Neural progenitor cell (in vitro differentiated cells): ENCODE data around the gene CELA3B. TPM values are rescaled to one million over a fixed set of nuclear protein-coding genes. Genes with fewer than 3 reads are reported as not detected.
A peak's percentile ranks its signal among the peaks of the same experiment; 100 is the strongest.
"Not testable (repeated sequence)": the region's sequence is repeated elsewhere in the genome, so short reads cannot be mapped to it uniquely, and the experiment has no call there.

Experiments
- DNase-seq: peaks from one replicate; pipeline ENCODE4 v3.0.0-alpha.2; 2016; ENCODE audit warnings: low spot score
- H2AFZ ChIP-seq: fragments of 200-600 bp; sonication (generic); replicated peaks from 2 replicates; pipeline ENCODE4 v1.6.1; 2016; ENCODE audit warnings: antibody characterized with exemption
- H3F3A ChIP-seq: fragments of 200-600 bp; sonication (generic); 2 replicates; pipeline ENCODE4 v1.6.1; 2016; ENCODE audit warnings: antibody characterized with exemption, low read depth
- H3K27ac ChIP-seq: fragments of 200-600 bp; sonication (generic); 2 replicates; pipeline ENCODE4 v1.5.1; 2016; ENCODE audit warnings: mild to moderate bottlenecking
- H3K27me3 ChIP-seq: fragments of 200-600 bp; sonication (generic); 2 replicates; pipeline ENCODE4 v1.6.1; 2016; ENCODE audit warnings: mild to moderate bottlenecking, moderate library complexity
- H3K36me3 ChIP-seq: fragments of 200-600 bp; sonication (generic); 2 replicates; pipeline ENCODE4 v1.5.1; 2016
- H3K4me1 ChIP-seq: fragments of 200-600 bp; sonication (generic); 2 replicates; pipeline ENCODE4 v1.6.1; 2016; ENCODE audit warnings: mixed run types
- H3K4me2 ChIP-seq: fragments of 200-600 bp; sonication (generic); 2 replicates; pipeline ENCODE4 v1.6.1; 2016
- H3K4me3 ChIP-seq: fragments of 200-600 bp; sonication (generic); 2 replicates; pipeline ENCODE4 v1.5.1; 2016
- H3K79me2 ChIP-seq: fragments of 200-600 bp; sonication (generic); 2 replicates; pipeline ENCODE4 v1.6.1; 2016; ENCODE audit warnings: low read depth
- H3K9ac ChIP-seq: fragments of 200-600 bp; sonication (generic); 2 replicates; pipeline ENCODE4 v1.6.1; 2016
- H3K9me3 ChIP-seq: fragments of 200-600 bp; sonication (generic); 2 replicates; pipeline ENCODE4 v1.5.1; 2016; ENCODE audit warnings: low read depth
- H4K20me1 ChIP-seq: fragments of 200-600 bp; sonication (generic); 2 replicates; pipeline ENCODE4 v1.6.1; 2016; ENCODE audit warnings: low read depth
- H3K27ac Mint-ChIP-seq: 3 replicates; pipeline ENCODE4 v1.8.0; 2021; ENCODE audit warnings: mixed read lengths
- H3K27me3 Mint-ChIP-seq: 2 replicates; pipeline ENCODE4 v1.8.0; 2022; ENCODE audit warnings: low read depth, mild to moderate bottlenecking, inconsistent platforms, moderate library complexity, mixed read lengths; ENCODE audit not compliant: insufficient read depth
- H3K36me3 Mint-ChIP-seq: 3 replicates; pipeline ENCODE4 v1.8.0; 2021; ENCODE audit warnings: mixed read lengths
- H3K4me1 Mint-ChIP-seq: 3 replicates; pipeline ENCODE4 v1.8.0; 2021; ENCODE audit warnings: mixed read lengths
- H3K4me3 Mint-ChIP-seq: 3 replicates; pipeline ENCODE4 v1.8.0; 2021; ENCODE audit warnings: mild to moderate bottlenecking, moderate library complexity, mixed read lengths
- H3K9me3 Mint-ChIP-seq: 3 replicates; pipeline ENCODE4 v1.8.0; 2020; ENCODE audit warnings: mixed read lengths
- CTCF ChIP-seq: fragments of 200-600 bp; sonication (generic); IDR thresholded peaks from 2 replicates; pipeline ENCODE4 v1.5.1; 2017; ENCODE audit warnings: antibody characterized with exemption, mild to moderate bottlenecking
- EZH2 ChIP-seq: fragments of 200-600 bp; sonication (generic); IDR thresholded peaks from 2 replicates; pipeline ENCODE4 v1.6.1; 2017; ENCODE audit warnings: antibody characterized with exemption, mild to moderate bottlenecking, moderate library complexity
- EZH2phosphoT487 ChIP-seq: fragments of 200-600 bp; sonication (generic); IDR thresholded peaks from 2 replicates; pipeline ENCODE4 v1.6.1; 2017; ENCODE audit warnings: antibody characterized with exemption
- total RNA-seq: library from RNA; depleted of rRNA; stranded (reverse); fragments of >200 nt; gene quantifications from 2 replicates; pipeline ENCODE4 v1.2.3, GENCODE V29; 2015; ENCODE audit warnings: low replicate concordance

CELA3B gene
- total RNA-seq, 1 donor from 2014 or later: not detected

DNA sequence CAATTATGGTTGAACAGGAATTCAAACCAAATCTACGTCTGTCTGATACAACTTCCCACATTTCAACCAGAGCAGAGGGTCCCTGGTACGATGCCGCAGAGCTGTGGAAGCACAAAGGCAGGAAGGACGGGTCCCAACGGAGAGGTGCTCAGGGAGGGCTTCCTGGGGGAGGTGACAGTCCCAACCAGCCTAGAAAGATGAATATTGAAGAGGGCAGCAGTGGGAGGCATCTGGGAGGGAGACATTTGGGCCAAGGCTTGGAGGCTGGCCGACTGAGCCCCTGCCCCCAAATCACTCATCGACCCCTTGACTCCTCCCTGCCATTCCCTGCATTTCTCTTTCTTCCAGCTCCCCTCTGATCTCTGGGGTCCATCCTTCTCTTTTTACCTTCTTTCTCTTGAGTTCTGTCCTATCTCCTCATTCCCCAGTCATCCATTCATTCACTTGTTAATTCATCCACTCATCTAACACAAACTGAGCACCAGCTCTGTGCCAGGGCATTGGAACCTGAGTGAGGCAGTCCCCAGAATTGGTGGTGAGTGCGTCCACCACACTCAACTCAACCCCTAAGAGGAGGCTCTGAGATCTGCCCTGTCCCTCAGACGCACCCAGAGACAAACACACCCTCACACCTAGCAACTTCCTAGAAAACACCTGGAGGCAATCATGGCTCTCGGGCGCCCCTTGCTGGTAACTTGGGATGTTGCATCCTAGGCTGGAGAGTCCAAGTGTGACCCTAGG is 13.2 kb upstream of the CELA3B start:
- H3K4me1 Mint-ChIP-seq: peaks cover 15% of the 10 kb centered on the region
- H3K79me2 ChIP-seq: no peaks in the 10 kb centered on the region
- H3K4me3 Mint-ChIP-seq: no peak overlapping the region
- no peaks in the 10 kb centered on the region for H3F3A ChIP-seq
- H3K36me3 Mint-ChIP-seq: no peaks in the 10 kb centered on the region
- no peak overlapping the region for H3K27ac ChIP-seq
- no peak overlapping the region for H3K4me2 ChIP-seq
- H2AFZ ChIP-seq: peak overlapping the region; percentile 92
- H3K9me3 Mint-ChIP-seq: no peaks in the 10 kb centered on the region
- H4K20me1 ChIP-seq: no peaks in the 10 kb centered on the region
- no peaks in the 10 kb centered on the region for H3K4me1 ChIP-seq
- H3K27me3 Mint-ChIP-seq: peaks cover 3% of the 10 kb centered on the region
- no peaks in the 10 kb centered on the region for H3K9me3 ChIP-seq
- H3K9ac ChIP-seq: no peak overlapping the region
- H3K27ac Mint-ChIP-seq: no peak overlapping the region
- H3K4me3 ChIP-seq: no peak overlapping the region
- TF ChIP-seq EZH2 (no peak), CTCF (peak; percentile 91)
- no peaks in the 10 kb centered on the region for H3K27me3 ChIP-seq
- no peaks in the 10 kb centered on the region for H3K36me3 ChIP-seq
- DNase-seq: peak; percentile 77

- no peak overlapping the region for H3K27ac ChIP-seq
- H3K79me2 ChIP-seq: no peaks in the 10 kb centered on the region
- no peaks in the 10 kb centered on the region for H3K36me3 Mint-ChIP-seq
- H2AFZ ChIP-seq: no peak overlapping the region
- H3K4me1 ChIP-seq: no peaks in the 10 kb centered on the region
- H3K9me3 ChIP-seq: no peaks in the 10 kb centered on the region
- H3F3A ChIP-seq: no peaks in the 10 kb centered on the region
- H4K20me1 ChIP-seq: no peaks in the 10 kb centered on the region
- no peak overlapping the region for H3K27ac Mint-ChIP-seq
- H3K9ac ChIP-seq: no peak overlapping the region
- TF ChIP-seq EZH2phosphoT487 (no peak), EZH2 (no peak), CTCF (no peak)
- H3K27me3 ChIP-seq: no peaks in the 10 kb centered on the region
- no peaks in the 10 kb centered on the region for H3K9me3 Mint-ChIP-seq
- no peak for DNase-seq
- no peak overlapping the region for H3K4me3 ChIP-seq
- no peaks in the 10 kb centered on the region for H3K36me3 ChIP-seq
- no peak overlapping the region for H3K4me3 Mint-ChIP-seq
- no peak overlapping the region for H3K4me2 ChIP-seq
- H3K27me3 Mint-ChIP-seq: peaks cover 7% of the 10 kb centered on the region
- H3K4me1 Mint-ChIP-seq: peaks cover 18% of the 10 kb centered on the region
Observed at GRCh38 chr1:21966247-21967000, 10.4 kb upstream of the CELA3B start.

GRCh38 chr1:21967216-21967615 is 9.6 kb upstream of the CELA3B start:
- H3K27me3 ChIP-seq, H4K20me1 ChIP-seq, H3K27ac ChIP-seq, H3K27me3 Mint-ChIP-seq, H3F3A ChIP-seq, H3K9me3 ChIP-seq, DNase-seq, H3K27ac Mint-ChIP-seq, H3K4me3 Mint-ChIP-seq, H3K9ac ChIP-seq, H3K36me3 ChIP-seq, H3K4me3 ChIP-seq, H3K4me1 ChIP-seq, H3K9me3 Mint-ChIP-seq, H2AFZ ChIP-seq, H3K79me2 ChIP-seq, H3K36me3 Mint-ChIP-seq, H3K4me2 ChIP-seq: not testable (repeated sequence)
- H3K4me1 Mint-ChIP-seq: peaks cover 16% of the 10 kb centered on the region

- DNase-seq, H3K9me3 Mint-ChIP-seq, H3K4me1 ChIP-seq, H3K4me1 Mint-ChIP-seq, H3K27me3 ChIP-seq, H3K4me3 Mint-ChIP-seq, H3K9ac ChIP-seq, H3K4me2 ChIP-seq, H3K27me3 Mint-ChIP-seq, H3K4me3 ChIP-seq, H3K36me3 ChIP-seq, H3F3A ChIP-seq, H3K79me2 ChIP-seq, H3K27ac Mint-ChIP-seq, H4K20me1 ChIP-seq, H2AFZ ChIP-seq, H3K36me3 Mint-ChIP-seq, H3K27ac ChIP-seq, H3K9me3 ChIP-seq: not testable (repeated sequence)
Observed at GRCh38 chr1:21969066-21969465, 7.8 kb upstream of the CELA3B start.

DNA sequence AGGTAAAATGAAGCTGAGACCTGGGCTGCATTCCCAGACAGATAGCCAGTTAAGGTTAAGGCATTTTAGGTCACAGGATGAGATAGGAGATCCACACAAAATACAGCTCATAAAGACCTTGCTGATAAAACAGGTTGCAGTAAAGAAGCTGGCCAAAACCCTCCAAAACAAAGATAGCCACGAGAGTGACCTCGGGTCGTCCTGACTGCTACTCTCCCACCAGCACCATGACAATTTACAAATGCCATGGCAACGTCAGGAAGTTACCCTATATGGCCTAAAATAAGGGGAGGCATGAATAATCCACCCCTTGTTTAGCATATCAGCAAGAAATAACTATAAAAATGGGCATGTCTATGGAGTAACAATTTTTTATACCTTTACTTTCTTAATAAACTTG is 6.3 kb upstream of the CELA3B start:
- H3K27me3 Mint-ChIP-seq, H3K36me3 ChIP-seq, H2AFZ ChIP-seq, H4K20me1 ChIP-seq, H3K4me1 ChIP-seq, H3K9me3 ChIP-seq, H3K79me2 ChIP-seq, H3K4me3 ChIP-seq, H3K27ac ChIP-seq, H3K27me3 ChIP-seq, H3K4me1 Mint-ChIP-seq, H3K4me2 ChIP-seq, H3K36me3 Mint-ChIP-seq, H3F3A ChIP-seq, H3K27ac Mint-ChIP-seq, H3K9ac ChIP-seq, DNase-seq, H3K9me3 Mint-ChIP-seq, H3K4me3 Mint-ChIP-seq: not testable (repeated sequence)

GRCh38 chr1:21972973-21973441 is 3.8 kb upstream of the CELA3B start:
- H3K9me3 ChIP-seq, H3F3A ChIP-seq, H2AFZ ChIP-seq, H3K9ac ChIP-seq, H3K4me3 Mint-ChIP-seq, H3K27me3 ChIP-seq, H3K36me3 Mint-ChIP-seq, H3K27ac ChIP-seq, DNase-seq, H3K79me2 ChIP-seq, H4K20me1 ChIP-seq, H3K27me3 Mint-ChIP-seq, H3K4me1 ChIP-seq, H3K36me3 ChIP-seq, H3K4me3 ChIP-seq, H3K27ac Mint-ChIP-seq, H3K9me3 Mint-ChIP-seq, H3K4me2 ChIP-seq: not testable (repeated sequence)
- H3K4me1 Mint-ChIP-seq: peaks cover 11% of the 10 kb centered on the region
